HG03139 (cell line): ENCODE measurements around the gene PAM.

Experiments used
- ATAC-seq: cut with Tn5 transposase; IDR thresholded peaks from one replicate; pipeline ENCODE4 v1.9.1; 2021; ENCODE audit not compliant: unreplicated experiment

The PAM gene

DNA sequence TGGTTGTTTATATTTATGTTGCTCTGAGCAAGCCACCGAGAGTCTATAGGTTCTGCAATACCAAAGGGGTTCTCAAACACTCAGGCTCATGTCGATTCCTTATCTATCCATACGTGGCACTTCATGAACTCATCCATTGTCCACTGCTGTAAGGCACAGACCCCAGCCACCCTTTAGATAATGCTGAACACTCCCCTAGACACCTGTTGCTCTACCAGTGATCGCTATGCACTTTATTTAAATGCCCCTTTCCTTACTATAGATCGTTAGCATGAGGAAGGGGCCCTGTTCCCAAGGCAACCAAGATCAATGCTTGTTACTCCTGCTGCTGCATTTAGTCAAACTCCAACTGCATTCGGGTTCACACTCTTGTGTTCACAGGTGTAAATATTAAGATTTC, 171.9 kb downstream of the PAM start:
- no peak for ATAC-seq

DNA sequence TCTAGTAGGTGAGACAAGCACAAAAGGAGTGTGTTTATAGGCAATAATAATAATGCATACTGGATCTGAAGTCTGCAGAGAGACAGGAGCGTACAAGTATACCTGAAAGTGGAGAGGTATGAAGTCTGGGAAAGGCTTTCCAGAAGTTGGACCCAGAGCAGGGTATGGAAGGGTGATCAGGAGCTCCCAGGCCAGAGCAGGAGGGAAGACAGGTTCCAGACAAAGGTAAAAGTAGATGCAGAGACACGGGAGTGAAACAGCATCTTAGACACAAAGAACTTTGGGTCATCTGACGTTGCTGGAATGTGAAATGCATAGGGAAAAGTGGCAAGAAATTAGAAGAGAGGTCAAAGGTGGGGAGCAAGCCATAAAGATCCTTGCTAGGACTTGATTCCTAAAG, 175.1 kb downstream of the PAM start:
- no peak for ATAC-seq

DNA sequence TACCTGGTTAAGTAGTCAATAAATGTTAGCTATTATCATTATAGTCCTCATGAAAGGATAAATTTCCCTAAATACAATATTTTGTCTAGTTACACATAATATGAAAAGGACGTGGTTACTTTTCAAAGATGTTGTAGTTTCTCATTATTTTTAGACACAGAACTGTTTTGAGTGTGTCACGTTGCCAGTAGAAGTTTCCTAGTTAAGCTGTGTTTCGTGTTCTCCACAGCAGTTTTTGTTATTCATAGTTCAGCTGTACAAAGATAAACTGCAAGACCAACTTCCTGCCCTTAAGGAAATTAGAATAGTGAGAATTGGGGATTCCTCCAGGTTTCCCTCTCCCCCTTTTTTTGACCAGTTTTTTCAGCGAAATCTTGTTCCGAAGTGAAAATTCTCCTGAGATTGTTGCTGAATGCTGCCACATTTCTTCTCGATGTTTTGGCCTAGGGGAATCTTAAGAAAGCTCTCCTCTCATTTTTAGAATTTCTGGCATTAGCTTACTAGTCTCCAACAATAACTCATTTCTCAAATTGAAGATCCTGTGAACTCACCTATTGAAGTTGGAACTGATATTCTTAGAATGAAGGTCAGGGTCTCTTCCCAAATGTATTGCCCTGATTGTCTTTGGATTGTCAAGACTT, 176.1 kb downstream of the PAM start:
- ATAC-seq = no peak

DNA sequence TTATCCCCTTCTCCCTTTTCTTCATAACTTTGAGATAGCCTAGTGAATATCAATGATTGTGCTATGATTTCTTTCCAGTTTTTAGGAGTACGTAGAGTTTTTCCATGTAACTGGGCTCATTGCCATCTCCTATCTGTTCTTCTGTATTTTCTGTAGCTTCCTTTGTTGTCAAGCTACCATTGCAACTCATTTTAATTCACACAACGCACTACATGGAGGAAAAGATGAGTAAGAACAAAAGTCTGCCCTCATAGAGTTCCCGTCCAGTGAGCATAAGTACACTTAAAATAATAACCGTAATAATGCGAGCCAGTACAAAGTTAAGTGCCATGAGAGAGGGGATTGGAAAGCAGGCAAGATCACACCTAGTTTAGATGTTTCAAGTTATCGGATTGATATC, 177.7 kb downstream of the PAM start:
- ATAC-seq = no peak

DNA sequence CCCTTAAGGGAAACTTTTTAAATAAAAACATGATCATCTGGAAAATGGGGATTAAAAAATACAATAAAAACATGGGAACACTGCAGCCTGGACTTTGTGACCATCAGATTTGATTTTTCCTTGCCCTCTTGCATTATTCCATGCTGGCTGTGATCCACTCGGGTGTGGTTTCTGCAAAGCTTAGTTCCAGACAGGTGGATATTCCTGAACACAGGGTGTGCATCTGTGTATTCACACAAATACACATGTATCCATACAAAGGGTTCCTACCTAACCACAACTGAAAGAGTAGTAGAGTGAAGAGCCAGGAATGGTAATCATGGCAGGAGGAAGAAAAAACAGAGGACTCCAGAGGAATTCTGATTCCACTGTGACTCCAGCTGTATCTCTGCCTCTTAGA, 178.2 kb downstream of the PAM start:
- no peak for ATAC-seq

DNA sequence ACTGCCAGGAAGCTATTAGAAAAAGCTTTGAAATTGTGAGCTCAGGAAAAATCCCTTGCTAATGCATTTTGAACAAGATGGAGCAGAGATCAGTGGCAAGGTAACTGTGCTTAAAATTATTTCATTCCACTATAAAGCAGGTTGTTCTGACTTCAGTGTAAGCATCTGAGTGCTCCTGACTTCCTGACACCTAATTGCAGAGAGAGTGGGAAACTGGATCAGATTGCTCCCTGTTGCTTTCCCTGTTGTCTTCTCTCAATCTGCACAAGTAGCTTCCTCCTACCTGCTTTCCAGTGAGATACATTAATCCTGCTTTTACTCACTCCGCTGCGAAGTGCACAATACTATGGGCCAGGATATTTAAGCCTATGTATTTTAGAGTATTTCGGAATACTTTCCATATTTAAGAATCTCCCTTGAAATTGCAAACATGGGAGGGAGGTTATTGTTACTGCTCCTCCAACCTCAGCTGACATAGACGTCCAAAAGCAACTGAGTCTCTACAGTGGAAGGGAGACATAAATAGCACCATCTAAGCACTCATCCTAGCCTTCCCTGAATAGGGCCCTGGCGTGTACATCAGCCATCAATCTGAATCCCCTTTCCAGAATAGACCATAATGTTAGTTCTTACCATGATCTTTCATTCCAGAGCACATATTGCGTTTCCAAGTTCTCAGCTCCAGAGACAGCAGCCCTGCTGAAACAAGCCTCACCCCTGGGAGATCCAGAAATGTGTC, 178.8 kb downstream of the PAM start:
- ATAC-seq = no peak

DNA sequence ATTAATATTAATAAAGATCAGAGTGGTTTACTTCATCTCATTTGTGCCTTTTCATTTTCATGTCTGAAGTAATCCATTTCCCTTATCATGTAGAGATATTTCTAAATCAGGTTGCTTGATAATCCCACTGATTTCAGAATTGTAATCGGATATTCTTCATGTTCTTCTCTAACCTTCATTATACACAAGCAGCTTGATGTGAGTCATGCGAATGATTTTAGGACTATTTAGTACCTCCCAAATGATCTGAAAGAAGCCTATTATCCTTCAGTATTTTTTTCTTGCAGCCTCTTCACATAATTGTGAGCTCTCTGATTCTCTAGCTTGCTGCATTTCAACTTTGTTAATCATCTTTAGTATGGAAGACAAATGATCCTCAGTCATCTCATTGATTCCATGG, 182.8 kb downstream of the PAM start:
- ATAC-seq = no peak

DNA sequence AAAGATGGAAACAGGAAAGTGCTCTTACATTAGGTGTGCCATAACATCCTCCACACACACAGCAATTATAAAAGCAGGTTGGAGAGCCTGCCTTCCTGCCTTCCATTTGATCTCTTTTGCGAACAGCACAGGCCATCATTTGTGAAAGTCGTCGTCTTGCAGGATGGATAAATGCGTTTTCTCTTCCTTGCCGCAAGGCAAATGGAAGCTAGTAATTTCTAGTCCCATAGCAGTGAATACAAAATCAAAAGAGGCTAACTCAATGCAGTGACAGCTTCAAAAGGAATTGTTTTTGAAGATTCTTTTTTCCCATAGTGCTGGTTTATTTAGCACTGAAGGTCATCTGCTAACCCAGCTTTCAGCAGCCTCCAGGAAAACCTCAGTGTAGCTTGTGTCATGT, 186.0 kb downstream of the PAM start:
- no peak for ATAC-seq

DNA sequence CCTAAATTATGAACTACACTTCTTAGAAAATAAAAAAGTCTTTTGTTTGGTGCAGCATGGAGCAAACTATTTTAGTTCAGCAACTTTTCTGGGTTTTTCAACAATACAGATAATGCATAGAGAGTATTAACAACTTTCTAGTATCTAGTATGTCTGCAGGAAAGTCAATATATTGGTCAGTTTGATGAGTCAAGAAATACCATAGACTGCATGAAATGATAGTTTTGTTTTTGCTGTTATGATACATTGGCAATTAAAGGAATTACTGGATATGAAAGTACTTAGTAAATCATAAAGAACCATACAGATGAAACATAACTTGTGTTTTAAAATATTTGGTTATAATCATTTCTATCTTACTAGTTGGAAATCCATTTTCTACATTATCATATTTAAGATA, 191.3 kb downstream of the PAM start:
- ATAC-seq = no peak

DNA sequence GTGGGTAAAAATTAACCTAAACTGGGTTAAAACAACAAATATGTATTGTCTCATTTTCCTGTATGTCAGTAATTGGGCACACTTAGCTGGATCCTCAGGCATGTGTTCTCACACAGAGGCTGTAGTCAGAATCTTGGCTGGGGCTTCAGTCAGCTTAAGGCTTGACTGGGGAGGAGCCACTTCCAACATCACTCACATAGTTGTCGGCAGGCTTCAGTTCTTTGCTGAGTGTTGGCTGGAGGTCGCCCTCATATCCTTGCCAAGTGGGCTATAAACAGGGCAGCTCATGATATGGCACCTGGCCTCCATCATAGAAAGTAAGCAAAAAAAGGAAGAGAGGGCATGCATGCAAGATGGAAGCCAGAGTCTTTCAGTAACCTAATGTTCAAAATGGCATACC, 191.9 kb downstream of the PAM start:
- no peak for ATAC-seq

DNA sequence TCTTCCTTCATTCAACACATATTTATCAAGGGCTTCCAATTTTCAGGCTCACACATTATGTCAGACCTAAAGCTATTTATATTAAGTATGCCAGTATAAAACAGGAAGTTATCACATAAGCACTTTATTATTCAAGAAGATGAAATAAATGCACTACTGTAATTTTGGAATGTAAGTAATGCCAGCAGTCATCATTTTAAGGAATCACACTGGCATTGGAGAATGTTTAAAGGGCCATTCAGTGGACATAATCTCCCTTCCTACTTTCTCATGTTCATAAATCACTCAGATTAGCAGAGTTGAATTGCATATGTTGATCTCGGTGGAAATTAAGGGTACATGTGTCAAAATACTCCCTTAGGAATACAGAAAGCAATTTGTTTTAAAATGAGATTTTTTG, 200.4 kb downstream of the PAM start:
- ATAC-seq = no peak

DNA sequence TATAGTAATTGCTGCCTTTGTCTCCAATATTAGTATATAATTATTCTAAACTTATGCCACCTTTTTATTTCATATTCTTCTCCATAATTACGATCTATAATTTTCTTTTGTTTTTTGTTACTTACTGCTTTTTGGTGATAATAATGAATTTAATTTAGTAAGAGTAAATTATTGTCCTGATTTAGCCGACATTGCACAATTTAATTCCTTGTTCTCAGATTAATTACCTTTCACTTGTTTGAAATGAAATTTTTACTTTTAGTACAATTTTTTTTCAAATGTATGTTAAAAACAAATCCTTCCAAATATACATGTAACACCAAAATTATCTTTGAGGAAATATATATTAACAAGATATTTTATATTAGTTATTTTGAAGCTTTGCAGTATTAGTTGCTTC, 201.5 kb downstream of the PAM start:
- ATAC-seq = no peak

DNA sequence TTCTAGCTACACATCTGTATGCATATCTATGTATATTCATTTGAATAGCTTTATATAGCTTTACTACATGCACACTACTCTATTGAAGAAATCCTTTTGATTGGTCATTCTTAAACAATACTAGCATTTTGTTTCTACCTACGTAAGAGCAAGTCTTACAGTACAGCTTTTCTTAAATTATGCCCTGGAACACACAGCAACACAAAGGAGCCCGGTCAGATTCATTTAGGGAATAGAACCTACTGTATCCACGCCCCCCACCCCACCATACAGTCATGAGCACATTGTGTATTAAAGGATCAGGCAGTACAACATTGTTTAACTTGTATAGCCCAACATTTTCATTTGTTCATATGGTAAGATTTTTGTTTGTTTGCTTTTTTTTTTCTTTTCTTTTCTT, 202.0 kb downstream of the PAM start:
- ATAC-seq = no peak

DNA sequence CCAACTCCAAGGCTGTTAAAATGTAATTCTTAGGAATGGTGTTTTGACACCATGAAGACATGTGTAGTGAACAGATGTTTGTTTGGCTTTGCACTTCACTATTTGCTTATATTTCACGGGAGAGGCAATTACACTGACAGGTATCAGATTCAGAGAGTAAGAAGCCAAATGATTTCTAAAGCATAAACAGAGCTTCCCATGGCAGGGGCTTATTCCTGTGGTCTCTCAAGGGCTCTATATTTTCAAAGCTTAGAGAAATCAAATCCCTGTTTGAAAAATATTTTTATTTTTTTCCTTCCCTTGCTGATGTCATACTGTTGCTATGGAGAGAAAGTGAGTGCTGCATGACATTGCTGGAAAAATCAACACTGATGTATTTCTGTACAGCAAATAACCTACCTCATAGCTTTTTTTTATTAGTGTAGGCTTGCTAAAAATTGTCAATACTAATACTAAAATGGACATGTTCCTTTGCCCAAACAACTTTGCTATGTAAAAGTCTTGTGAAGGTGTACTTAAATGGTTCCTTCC, 203.4 kb downstream of the PAM start:
- no peak for ATAC-seq

DNA sequence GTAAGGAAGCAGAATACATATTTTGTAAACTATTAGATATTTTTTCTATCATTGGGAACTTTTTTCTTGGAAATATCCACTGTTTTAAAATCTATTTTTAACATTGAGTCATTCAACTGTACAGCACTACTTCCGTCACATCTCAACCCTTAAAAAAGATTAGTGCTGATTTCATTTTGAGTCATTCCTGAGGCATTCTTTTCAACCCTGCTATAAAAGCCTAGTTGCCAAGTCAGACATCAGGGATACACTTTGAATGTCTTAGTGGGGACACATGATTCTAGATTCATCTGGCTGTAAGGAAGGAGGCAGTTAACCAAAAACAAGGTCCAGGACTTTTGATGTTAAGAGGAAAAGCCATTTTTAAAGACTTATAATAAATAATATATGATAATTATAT, 203.9 kb downstream of the PAM start:
- no peak for ATAC-seq

DNA sequence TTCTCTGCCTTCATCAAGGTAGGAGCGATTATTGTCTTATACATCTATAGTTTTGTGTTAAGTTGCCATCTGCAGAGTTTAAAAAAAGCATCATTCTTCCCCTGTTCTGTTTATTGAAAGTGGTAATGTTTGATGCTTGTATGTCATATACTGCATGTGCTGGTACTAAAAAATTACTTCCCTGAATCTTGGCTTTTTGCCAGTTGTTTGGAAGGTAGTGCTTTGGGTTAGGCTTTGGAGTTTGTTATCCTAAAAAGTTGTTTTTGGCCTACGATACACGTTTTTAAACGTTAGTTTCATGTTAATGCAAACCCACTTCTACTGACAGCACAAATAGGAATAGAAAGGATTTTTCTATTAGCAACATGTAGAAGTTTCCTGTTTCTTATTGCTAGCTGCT, 206.6 kb downstream of the PAM start:
- no peak for ATAC-seq

DNA sequence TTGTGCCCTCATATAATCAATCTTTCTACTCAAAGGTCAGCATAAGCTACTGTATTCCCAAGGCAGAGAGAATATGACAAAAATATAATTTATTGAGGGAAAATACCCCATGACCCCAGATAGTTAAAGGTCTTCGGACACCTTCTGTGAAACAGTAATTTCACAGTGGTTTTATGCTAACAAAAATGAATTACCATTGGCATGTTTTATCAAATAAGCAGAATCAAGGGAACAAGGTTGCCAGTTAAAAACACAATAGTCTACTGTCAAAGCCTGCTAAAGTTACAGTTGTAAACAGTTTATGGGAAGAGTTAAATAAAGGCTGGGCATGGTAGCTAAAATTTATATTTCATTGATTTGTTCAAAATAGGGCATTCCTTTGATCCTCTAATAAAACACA, 210.5 kb downstream of the PAM start:
- ATAC-seq = no peak

DNA sequence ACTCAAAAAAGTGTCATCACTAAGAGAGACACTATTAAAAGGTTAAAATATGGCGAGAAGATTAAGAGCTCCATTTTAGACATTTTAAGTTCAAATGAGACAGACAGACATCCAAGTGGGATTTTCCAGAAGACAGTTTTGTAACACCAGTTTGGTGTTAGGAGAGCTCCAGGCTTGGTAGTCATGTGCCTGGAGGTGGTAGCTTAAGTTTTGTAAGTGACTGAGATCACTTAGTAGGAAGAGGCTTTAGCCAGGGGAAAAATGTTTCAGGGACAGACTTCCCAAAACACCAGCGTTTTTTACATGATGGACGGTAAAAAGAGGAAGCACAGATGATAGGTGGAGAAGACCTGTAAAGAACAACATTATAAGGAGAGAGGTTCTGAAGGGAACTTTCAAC, 214.5 kb downstream of the PAM start:
- no peak for ATAC-seq

DNA sequence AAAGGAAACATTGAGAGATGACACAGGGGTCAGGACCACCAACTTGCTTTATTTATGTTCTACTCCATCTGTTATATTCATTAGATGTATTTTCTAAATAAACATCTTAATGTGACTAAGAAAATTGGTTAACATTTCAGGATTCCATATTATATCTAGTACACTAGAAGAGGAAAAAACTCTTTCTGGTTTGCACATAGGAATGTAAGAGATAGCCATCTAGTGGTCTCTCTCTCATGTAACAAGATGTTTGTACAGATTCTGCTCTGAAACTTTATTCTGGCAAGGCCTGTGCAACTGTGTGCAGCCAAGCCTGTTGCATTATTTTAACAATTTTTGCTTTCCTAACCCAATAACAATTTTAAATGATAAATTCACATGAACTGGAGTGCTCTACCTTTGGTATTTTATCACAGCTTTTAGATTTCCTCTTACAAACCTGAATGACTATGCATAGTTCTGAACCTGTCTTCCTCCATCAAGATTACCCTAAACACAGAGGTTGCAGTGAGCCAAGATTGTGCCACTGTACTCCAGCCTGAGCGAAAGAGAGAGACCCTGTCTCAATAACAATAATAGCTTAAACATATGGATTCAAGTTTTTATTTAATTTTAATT, 216.7 kb downstream of the PAM start:
- no peak for ATAC-seq

DNA sequence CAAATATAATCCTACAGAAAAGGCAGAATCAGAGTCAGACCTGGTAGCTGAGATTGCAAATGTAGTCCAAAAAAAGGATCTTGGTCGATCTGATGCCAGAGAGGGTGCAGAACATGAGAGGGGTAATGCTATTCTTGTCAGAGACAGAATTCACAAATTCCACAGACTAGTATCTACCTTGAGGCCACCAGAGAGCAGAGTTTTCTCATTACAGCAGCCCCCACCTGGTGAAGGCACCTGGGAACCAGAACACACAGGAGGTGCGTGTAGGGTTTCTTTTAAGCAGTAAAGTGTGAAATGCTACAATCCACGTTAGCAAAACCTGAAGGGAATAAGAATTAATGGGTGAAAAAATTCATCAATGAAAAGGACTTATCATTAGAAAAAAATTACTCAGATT, 219.1 kb downstream of the PAM start:
- no peak for ATAC-seq

DNA sequence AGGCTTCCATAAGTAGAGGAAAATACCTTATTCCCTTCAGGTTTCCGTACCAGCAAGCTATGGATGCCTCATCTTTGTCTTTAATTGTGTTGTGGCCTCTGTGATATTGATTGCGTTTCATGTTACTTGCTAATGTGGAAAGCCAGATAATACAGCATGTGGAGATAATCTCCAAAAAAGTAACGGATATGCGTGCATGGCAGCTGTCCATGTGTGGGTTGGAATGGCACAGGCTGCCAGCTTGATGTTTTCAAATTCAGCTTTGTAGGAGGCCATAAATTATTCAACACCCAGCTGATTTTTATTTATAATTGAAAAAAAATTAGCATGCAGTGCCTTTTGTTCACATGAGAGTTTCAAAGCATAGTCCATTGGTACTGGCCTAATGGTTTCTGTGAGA, 219.9 kb downstream of the PAM start:
- ATAC-seq = no peak

DNA sequence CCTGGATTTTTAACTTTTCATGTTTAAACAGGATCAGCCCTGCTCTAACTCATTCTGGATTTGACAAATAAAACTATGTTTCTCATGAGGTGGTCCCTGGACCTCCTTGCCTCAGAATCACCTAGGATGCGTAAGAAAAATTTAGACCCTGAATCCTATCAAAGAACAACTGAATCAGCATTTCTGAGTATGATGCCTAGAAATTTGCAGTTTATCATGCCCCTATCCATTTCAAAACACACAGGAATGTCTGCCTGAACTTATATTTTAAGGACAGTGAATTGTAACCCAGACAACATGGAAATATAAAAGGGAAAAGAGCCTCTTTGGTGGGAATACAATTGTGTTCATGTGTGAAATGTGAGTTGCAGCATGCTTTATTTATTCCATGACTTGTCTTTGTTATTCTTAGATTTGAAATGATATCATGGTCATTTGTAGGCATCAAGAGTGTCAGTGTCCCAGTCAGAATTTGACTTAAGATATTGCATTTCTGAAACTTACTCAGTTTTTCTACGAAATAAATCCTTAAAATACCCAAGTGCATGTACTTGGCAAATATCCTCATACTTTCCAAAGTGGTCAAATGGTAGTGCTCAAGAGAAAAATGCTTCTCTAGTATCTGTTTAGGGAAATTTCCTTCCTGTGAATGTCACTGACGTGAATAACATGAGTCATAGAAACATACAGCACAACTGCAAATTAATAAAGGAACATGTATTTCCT, 220.5 kb downstream of the PAM start:
- ATAC-seq = no peak
